Right lobe of liver (tissue), 6 donors: ENCODE results near the gene NCF4. TPM values are rescaled to one million over a fixed set of nuclear protein-coding genes. Genes with fewer than 3 reads are reported as not detected.

Experiments used
- ATAC-seq, 4 donors: fragments of 200-7000 bp; cut with Tn5 transposase; one replicate each; pipeline ENCODE4 v1.9.1; 2020; ENCODE audit warnings: mild to moderate bottlenecking in 4 of 4, moderate library complexity in 4 of 4
- DNase-seq, 3 donors: peaks; one replicate each; pipeline ENCODE4 v3.0.0-alpha.2; 2020
- H3K27ac ChIP-seq, 3 donors: fragments of 200-600 bp; one replicate each; pipeline ENCODE4 v1.8.0; 2022
- H3K27me3 ChIP-seq, 2 donors: fragments of 200-600 bp; one replicate each; pipeline ENCODE4 v1.8.0; 2022
- H3K36me3 ChIP-seq, 4 donors: fragments of 200-600 bp; sonication (generic) in 1 of 4; one replicate each; pipeline versions ENCODE4 v1.5.1 to v1.8.0; 2017 to 2022; ENCODE audit warnings: control low read depth in 1 of 4
- H3K4me1 ChIP-seq, 4 donors: fragments of 200-600 bp; sonication (generic) in 1 of 4; one replicate each; pipeline versions ENCODE4 v1.5.1 to v1.8.0; 2017 to 2022; ENCODE audit warnings: control low read depth in 1 of 4
- H3K4me3 ChIP-seq, 3 donors: fragments of 200-600 bp; one replicate each; pipeline ENCODE4 v1.8.0; 2022
- H3K9me3 ChIP-seq, 4 donors: fragments of 200-600 bp; sonication (generic) in 1 of 4; one replicate each; pipeline versions ENCODE4 v1.5.1 to v1.8.0; 2017 to 2022; ENCODE audit warnings: control low read depth in 1 of 4
- CTCF ChIP-seq, 4 donors: fragments of 200-600 bp in 3 of 4; fragments of 450-650 bp in 1 of 4; IDR thresholded peaks; one replicate each; pipeline versions ENCODE4 v1.5.1 to v1.8.0; 2016 to 2022; ENCODE audit warnings: antibody characterized with exemption in 4 of 4, mild to moderate bottlenecking in 2 of 4
- POLR2A ChIP-seq: fragments of 450-650 bp; IDR thresholded peaks from one replicate; pipeline ENCODE4 v1.6.1; 2017; ENCODE audit warnings: antibody characterized with exemption, mild to moderate bottlenecking
- WGBS: methylation state at CpG from one replicate; pipeline ENCODE4 v1.1.6; 2018; ENCODE audit warnings: low coverage, low lambda C conversion rate; ENCODE audit not compliant: insufficient coverage; ENCODE audit errors: missing lambda C conversion rate; 5-methylcytosine and 5-hydroxymethylcytosine counted together
- intact Hi-C, 2 donors: fragments of 100-400 bp; cut with DNase I; formaldehyde crosslinking; loops; one replicate each; pipeline versions ENCODE4 v1.11.2 to v1.14.1; 2022
- total RNA-seq, 6 experiments: library from RNA; depleted of rRNA in 2 of 6; stranded (reverse); fragments of >200 nt in 2 of 6; fragmentation: NEBNext Ultra II Directional in 3 of 6; extraction: Animal tissue kit (Norgen Biotek cat#: 25700) in 3 of 6; gene quantifications; one replicate each; pipeline versions ENCODE4 v1.1.0 to v1.2.4, GENCODE V29; 2016 to 2023
- donor health status: DM: no; HTN: yes; CAD: no.
- donor health status: DM: no; HTN: no; CAD: no.
- donor health status: DM: no; HTN: no; CAD: no.
- donor health status: DM: no; HTN: yes; CAD: no.
- donor health status: DM: no; HTN: yes; CAD: no.

The NCF4 gene
- total RNA-seq, 6 experiments from 2014 or later, result 2.3 to 6.2 (median 4.0) TPM

GRCh38 chr22:36874309-36874696, 13.5 kb downstream of the NCF4 start:
- WGBS, result 43% methylated on average over 1 of the region's 2 CpGs
- TF ChIP-seq CTCF (IDR thresholded peaks at IDR 0.05) (no peak), POLR2A (no peak)
- intact Hi-C loops, result loop anchor here (10.0 kb wide), 2 partner anchors 90 to 100 kb away; no protein-coding TSS in a partner anchor
- no peaks in the 10 kb centered on the region for H3K27me3 ChIP-seq
- H3K4me3 ChIP-seq, result no peak overlapping the region
- H3K36me3 ChIP-seq, result no peaks in the 10 kb centered on the region
- no peak for ATAC-seq
- no peak for DNase-seq
- peak overlapping the region; percentile 23 to 56 (median 24) for H3K27ac ChIP-seq
- H3K4me1 ChIP-seq, result peaks cover 0 to 12% (median 5%) of the 10 kb centered on the region in 4 donors
- H3K9me3 ChIP-seq, result no peaks in the 10 kb centered on the region

DNA sequence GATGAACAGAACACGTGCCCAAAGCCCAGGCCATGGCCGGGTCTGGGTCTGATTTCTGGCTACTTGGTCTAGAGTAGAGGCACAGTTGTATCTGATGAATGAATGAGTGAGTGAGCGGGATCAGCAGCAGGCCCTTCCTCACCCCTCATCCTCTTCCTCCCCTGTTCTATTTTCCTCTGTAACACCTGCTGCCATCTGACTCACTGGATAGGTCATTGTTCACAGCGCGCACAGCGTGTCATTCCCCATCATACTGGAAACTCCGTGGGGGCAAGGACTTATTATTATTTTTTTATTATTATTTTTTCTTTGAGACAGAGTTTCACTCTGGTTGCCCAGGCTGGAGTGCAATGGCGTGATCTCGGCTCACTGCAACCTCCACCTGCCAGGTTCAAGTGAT, 13.9 kb downstream of the NCF4 start:
- no peak overlapping the region for H3K4me3 ChIP-seq
- H3K27ac ChIP-seq, result peak overlapping the region in 2 of 3 donors; percentile 23 to 24
- no peaks in the 10 kb centered on the region for H3K36me3 ChIP-seq
- DNase-seq (no peak), ATAC-seq (no peak)
- TF ChIP-seq POLR2A (no peak), CTCF (IDR thresholded peaks at IDR 0.05) (no peak)
- intact Hi-C loops, result loop anchor here (10.0 kb wide), 2 partner anchors 90 to 100 kb away; no protein-coding TSS in a partner anchor
- 92% methylated on average over 7 of the region's 9 CpGs for WGBS
- peaks cover 0 to 12% (median 5%) of the 10 kb centered on the region in 4 donors for H3K4me1 ChIP-seq
- no peaks in the 10 kb centered on the region for H3K27me3 ChIP-seq
- no peaks in the 10 kb centered on the region for H3K9me3 ChIP-seq

DNA sequence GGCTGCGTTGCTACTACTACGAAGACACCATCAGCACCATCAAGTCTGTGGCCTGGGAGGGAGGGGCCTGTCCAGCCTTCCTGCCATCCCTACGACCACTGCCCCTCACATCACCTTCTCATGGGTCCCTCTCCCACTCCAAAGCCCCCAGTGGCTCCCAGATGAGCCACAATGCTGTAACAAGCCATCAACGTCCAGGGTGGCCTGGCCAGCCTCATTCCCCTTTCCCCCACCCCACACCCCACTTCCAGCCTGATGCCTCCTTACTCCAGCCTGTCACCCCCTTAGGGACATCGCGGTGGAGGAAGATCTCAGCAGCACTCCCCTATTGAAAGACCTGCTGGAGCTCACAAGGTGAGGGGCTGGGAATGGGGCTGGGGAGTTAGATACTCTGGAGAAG, 14.9 kb downstream of the NCF4 start:
- H3K4me3 ChIP-seq, result no peak overlapping the region

DNA sequence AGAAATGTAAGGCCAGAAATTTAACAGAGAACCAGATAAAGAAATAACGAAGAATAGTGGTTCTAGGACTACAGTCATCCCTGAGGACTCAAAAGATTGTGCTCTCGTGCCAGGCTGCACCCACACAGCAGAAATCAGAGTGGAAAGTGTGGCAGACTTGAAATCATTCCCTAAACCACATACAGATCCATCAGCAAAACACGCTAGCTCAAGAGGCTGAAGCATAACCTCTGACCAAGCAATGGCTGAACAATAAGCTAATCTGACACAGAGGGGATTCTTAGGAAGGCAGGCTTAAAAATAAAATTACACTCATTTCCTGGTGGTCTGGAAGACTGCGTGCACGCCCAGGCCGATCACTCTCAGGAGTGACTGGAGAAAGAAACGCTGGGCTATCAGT, 19.0 kb downstream of the NCF4 start:
- H3K4me1 ChIP-seq, result no peaks in the 10 kb centered on the region
- WGBS, result 51% methylated on average over 7 of the region's 7 CpGs
- no peak for DNase-seq
- no peak for ATAC-seq
- no peaks in the 10 kb centered on the region for H3K27me3 ChIP-seq
- TF ChIP-seq CTCF (IDR thresholded peaks at IDR 0.05), result no peak
- TF ChIP-seq POLR2A, result no peak
- H3K27ac ChIP-seq, result no peak overlapping the region
- H3K4me3 ChIP-seq, result no peak overlapping the region
- H3K36me3 ChIP-seq, result no peaks in the 10 kb centered on the region
- no peaks in the 10 kb centered on the region for H3K9me3 ChIP-seq
- intact Hi-C loops, result loop anchor here (10.0 kb wide), 2 partner anchors 85 to 95 kb away; no protein-coding TSS in a partner anchor

More for the DNA sequence above, 14.9 kb downstream of the NCF4 start:
- intact Hi-C loops, result loop anchor here (10.0 kb wide), 2 partner anchors 89 to 99 kb away; no protein-coding TSS in a partner anchor
- ATAC-seq (no peak), DNase-seq (no peak)
- H3K4me1 ChIP-seq, result peaks cover 0 to 12% (median 5%) of the 10 kb centered on the region in 4 donors
- H3K9me3 ChIP-seq, result no peaks in the 10 kb centered on the region
- TF ChIP-seq POLR2A, result no peak
- no peak for TF ChIP-seq CTCF (IDR thresholded peaks at IDR 0.05)
- H3K27me3 ChIP-seq, result no peaks in the 10 kb centered on the region
- 50% methylated on average over 2 of the region's 6 CpGs for WGBS
- no peak overlapping the region for H3K27ac ChIP-seq
- H3K36me3 ChIP-seq, result no peaks in the 10 kb centered on the region
